Astrocyte (in vitro differentiated cells and primary cell): Measurements from ENCODE around the gene SNAP25. TPM values are rescaled to one million over a fixed set of nuclear protein-coding genes. Genes with fewer than 3 reads are reported as not detected.

Source experiments
- DNase-seq: peaks from one replicate; pipeline ENCODE4 v3.0.0-alpha.2; 2010; ENCODE audit warnings: low read depth
- FAIRE-seq: peaks from 2 replicates; lab custom pipeline; 2011; peaks lifted over from hg19 to GRCh38; lab: Jason Lieb, UNC
- H2AFZ ChIP-seq: 2 replicates; pipeline ENCODE4 v1.6.0; 2012; ENCODE audit warnings: low read depth, low read length, inconsistent platforms
- H3K27ac ChIP-seq: 2 replicates; pipeline ENCODE4 v1.5.1; 2011; ENCODE audit warnings: low read depth, low read length, inconsistent platforms
- H3K27me3 ChIP-seq: 2 replicates; pipeline ENCODE4 v1.6.0; 2011; ENCODE audit warnings: low read length, inconsistent platforms; ENCODE audit not compliant: insufficient read depth
- H3K36me3 ChIP-seq: 2 replicates; pipeline ENCODE4 v1.5.1; 2011; ENCODE audit warnings: low read length, inconsistent platforms; ENCODE audit not compliant: insufficient read depth
- H3K4me1 ChIP-seq: 2 replicates; pipeline ENCODE4 v1.5.1; 2011; ENCODE audit warnings: low read length, inconsistent platforms; ENCODE audit not compliant: insufficient read depth
- H3K4me2 ChIP-seq: 2 replicates; pipeline ENCODE4 v1.6.0; 2012; ENCODE audit warnings: low read length, inconsistent platforms
- H3K4me3 ChIP-seq: 2 replicates; pipeline ENCODE4 v1.5.1; 2011; ENCODE audit warnings: low read depth, mild to moderate bottlenecking, low read length, inconsistent platforms; ENCODE audit not compliant: insufficient read depth
- H3K79me2 ChIP-seq: 2 replicates; pipeline ENCODE4 v1.6.0; 2012; ENCODE audit warnings: mild to moderate bottlenecking, low read length, inconsistent platforms; ENCODE audit not compliant: insufficient read depth
- H3K9ac ChIP-seq: 2 replicates; pipeline ENCODE4 v1.6.0; 2012; ENCODE audit warnings: mild to moderate bottlenecking, low read length, inconsistent platforms
- H3K9me3 ChIP-seq: 2 replicates; pipeline ENCODE4 v1.5.1; 2012; ENCODE audit warnings: low read depth, mild to moderate bottlenecking, low read length, inconsistent platforms; ENCODE audit not compliant: insufficient read depth
- H4K20me1 ChIP-seq: 2 replicates; pipeline ENCODE4 v1.6.0; 2012; ENCODE audit warnings: low read length, inconsistent platforms; ENCODE audit not compliant: insufficient read depth
- H3K27ac Mint-ChIP-seq: one replicate; pipeline ENCODE4 v1.8.0; 2021; ENCODE audit warnings: mild to moderate bottlenecking, mixed read lengths; ENCODE audit not compliant: unreplicated experiment
- H3K27me3 Mint-ChIP-seq: one replicate; pipeline ENCODE4 v1.8.0; 2021; ENCODE audit warnings: low read depth, mixed read lengths; ENCODE audit not compliant: unreplicated experiment
- H3K36me3 Mint-ChIP-seq: one replicate; pipeline ENCODE4 v1.8.0; 2021; ENCODE audit warnings: low read depth, mixed read lengths; ENCODE audit not compliant: unreplicated experiment
- H3K4me1 Mint-ChIP-seq: one replicate; pipeline ENCODE4 v1.8.0; 2021; ENCODE audit warnings: low read depth, mixed read lengths; ENCODE audit not compliant: unreplicated experiment
- H3K4me3 Mint-ChIP-seq: one replicate; pipeline ENCODE4 v1.8.0; 2021; ENCODE audit warnings: mild to moderate bottlenecking, moderate library complexity, mixed read lengths; ENCODE audit not compliant: unreplicated experiment
- H3K9me3 Mint-ChIP-seq: one replicate; pipeline ENCODE4 v1.8.0; 2021; ENCODE audit warnings: mild to moderate bottlenecking, mixed read lengths; ENCODE audit not compliant: unreplicated experiment
- CTCF ChIP-seq: IDR thresholded peaks from 2 replicates; pipeline ENCODE4 v1.5.1; 2011; ENCODE audit warnings: low read depth, mild to moderate bottlenecking, inconsistent platforms, low read length, moderate library complexity; ENCODE audit not compliant: insufficient read depth
- EZH2 ChIP-seq: IDR thresholded peaks from 2 replicates; pipeline ENCODE4 v1.6.1; 2012; ENCODE audit warnings: mild to moderate bottlenecking, low read length, inconsistent platforms; ENCODE audit not compliant: insufficient read depth
- total RNA-seq: library from RNA; stranded (reverse); gene quantifications from 2 replicates; pipeline ENCODE4 v1.2.1, GENCODE V29; 2021

The SNAP25 gene
- total RNA-seq, 1 donor from 2014 or later = 3.9 TPM

- no peak overlapping the region for H3K27ac Mint-ChIP-seq
- no peaks in the 10 kb centered on the region for H3K27me3 ChIP-seq
- no peaks in the 10 kb centered on the region for H3K36me3 ChIP-seq
- no peak overlapping the region for H3K9ac ChIP-seq
- no peak overlapping the region for H3K4me3 ChIP-seq
- H3K9me3 Mint-ChIP-seq = no peaks in the 10 kb centered on the region
- peaks cover 3% of the 10 kb centered on the region for H3K27me3 Mint-ChIP-seq
- H3K9me3 ChIP-seq = no peaks in the 10 kb centered on the region
- H4K20me1 ChIP-seq = no peaks in the 10 kb centered on the region
- H3K4me1 Mint-ChIP-seq = peaks cover under 1% of the 10 kb centered on the region
- FAIRE-seq (no peak), DNase-seq (no peak)
- no peak for TF ChIP-seq CTCF
- TF ChIP-seq EZH2 = no peak
- H3K36me3 Mint-ChIP-seq = peaks cover 6% of the 10 kb centered on the region
- no peak overlapping the region for H3K27ac ChIP-seq
- no peak overlapping the region for H2AFZ ChIP-seq
- no peaks in the 10 kb centered on the region for H3K4me1 ChIP-seq
- no peak overlapping the region for H3K4me2 ChIP-seq
- no peak overlapping the region for H3K4me3 Mint-ChIP-seq
- no peaks in the 10 kb centered on the region for H3K79me2 ChIP-seq
Measured at GRCh38 chr20:10242166-10242565, 23.5 kb downstream of the SNAP25 start.

- Histone ChIP-seq H3K9ac (no peak overlapping the region), H3K36me3 (no peaks in the 10 kb centered on the region), H3K79me2 (no peaks in the 10 kb centered on the region), H3K4me2 (no peak overlapping the region), H3K4me3 (no peak overlapping the region), H2AFZ (no peak overlapping the region), H3K9me3 (no peaks in the 10 kb centered on the region), H4K20me1 (no peaks in the 10 kb centered on the region), H3K27me3 (no peaks in the 10 kb centered on the region), H3K27ac (no peak overlapping the region), H3K4me1 (no peaks in the 10 kb centered on the region)
- FAIRE-seq (no peak), DNase-seq (peak; percentile 9)
- no peak overlapping the region for H3K27ac Mint-ChIP-seq
- peaks cover 11% of the 10 kb centered on the region for H3K4me1 Mint-ChIP-seq
- H3K36me3 Mint-ChIP-seq = peaks cover 7% of the 10 kb centered on the region
- H3K9me3 Mint-ChIP-seq = no peaks in the 10 kb centered on the region
- no peak overlapping the region for H3K4me3 Mint-ChIP-seq
- TF ChIP-seq CTCF = no peak
- no peak for TF ChIP-seq EZH2
- no peaks in the 10 kb centered on the region for H3K27me3 Mint-ChIP-seq
Measured at GRCh38 chr20:10247440-10247839, 28.8 kb downstream of the SNAP25 start.

- peak; percentile 23 for DNase-seq
- TF ChIP-seq CTCF (no peak), EZH2 (no peak)
- no peak overlapping the region for H3K9ac ChIP-seq
- H3K36me3 ChIP-seq = no peaks in the 10 kb centered on the region
- FAIRE-seq = no peak
- Mint-ChIP-seq H3K9me3 (no peaks in the 10 kb centered on the region), H3K27ac (no peak overlapping the region), H3K4me1 (peaks cover 11% of the 10 kb centered on the region), H3K4me3 (no peak overlapping the region), H3K27me3 (peaks cover 6% of the 10 kb centered on the region), H3K36me3 (peaks cover 7% of the 10 kb centered on the region)
- no peaks in the 10 kb centered on the region for H3K27me3 ChIP-seq
- H3K4me1 ChIP-seq = no peaks in the 10 kb centered on the region
- H2AFZ ChIP-seq = no peak overlapping the region
- no peaks in the 10 kb centered on the region for H4K20me1 ChIP-seq
- H3K4me3 ChIP-seq = no peak overlapping the region
- no peaks in the 10 kb centered on the region for H3K79me2 ChIP-seq
- H3K27ac ChIP-seq = no peak overlapping the region
- H3K9me3 ChIP-seq = no peaks in the 10 kb centered on the region
- H3K4me2 ChIP-seq = no peak overlapping the region
Measured at GRCh38 chr20:10249048-10249770, 30.6 kb downstream of the SNAP25 start.
